Tibial nerve (tissue), 4 donors: ENCODE measurements around the gene RBM19.

Experiments used
- CTCF ChIP-seq, 5 experiments: fragments of 200-600 bp in 3 of 5; fragments of 450-650 bp in 2 of 5; sonication (generic) in 3 of 5; IDR thresholded peaks; one replicate each; pipeline ENCODE4 v1.5.1; 2016 to 2019; ENCODE audit warnings: antibody characterized with exemption in 5 of 5, mild to moderate bottlenecking in 3 of 5, moderate library complexity in 2 of 5
- EP300 ChIP-seq, 2 donors: sonication (generic); formaldehyde crosslinking; IDR thresholded peaks; one replicate each; pipeline ENCODE4 v1.6.1; 2017; ENCODE audit warnings: antibody characterized with exemption in 2 of 2, mild to moderate bottlenecking in 1 of 2
- POLR2A ChIP-seq, 2 donors: fragments of 450-650 bp; IDR thresholded peaks; one replicate each; pipeline ENCODE4 v1.6.1; 2017; ENCODE audit warnings: antibody characterized with exemption in 2 of 2, mild to moderate bottlenecking in 2 of 2, moderate library complexity in 2 of 2

- TF ChIP-seq CTCF (IDR thresholded peaks at IDR 0.05) (no peak), POLR2A (IDR thresholded peaks at IDR 0.05) (no peak), EP300 (IDR thresholded peaks at IDR 0.05) (no peak)
Observed at GRCh38 chr12:113949321-113950305, 16.5 kb downstream of the RBM19 start.
